ENCODE measurements around the gene TMEM147.
"Not testable (repeated sequence)": the region's sequence is repeated elsewhere in the genome, so short reads cannot be mapped to it uniquely, and the experiment has no call there.

The TMEM147 gene

GRCh38 chr19:35565016-35565856, 19.8 kb downstream of the TMEM147 start:
- DNase-seq: no peak

GRCh38 chr19:35566738-35567137, 21.3 kb downstream of the TMEM147 start:
- DNase-seq: no peak

GRCh38 chr19:35569281-35569781, 23.9 kb downstream of the TMEM147 start:
- DNase-seq: no peak

GRCh38 chr19:35571406-35571965, 26.1 kb downstream of the TMEM147 start:
- DNase-seq: no peak

GRCh38 chr19:35577918-35578317, 32.5 kb downstream of the TMEM147 start:
- no peak for DNase-seq

GRCh38 chr19:35578707-35579106, 33.3 kb downstream of the TMEM147 start:
- DNase-seq: no peak

- no peak for DNase-seq
Measured at GRCh38 chr19:35582760-35583159, 37.3 kb downstream of the TMEM147 start.

GRCh38 chr19:35585848-35586247, 40.4 kb downstream of the TMEM147 start, which contains the start of gene PMIS2:
TSS of gene PMIS2 (plus strand) at chr19:35586173. CDS start at chr19:35586260, 87 bp downstream.
- peak; percentile 14 for DNase-seq

GRCh38 chr19:35587321-35587720, 41.9 kb downstream of the TMEM147 start:
- peak; percentile 70 for DNase-seq

- no peak for DNase-seq
Measured at GRCh38 chr19:35590875-35591274, 45.4 kb downstream of the TMEM147 start.

GRCh38 chr19:35592226-35592625, 46.8 kb downstream of the TMEM147 start:
- DNase-seq: peak; percentile 67

- not testable (repeated sequence) for DNase-seq
Measured at GRCh38 chr19:35595026-35595425, 49.6 kb downstream of the TMEM147 start.

GRCh38 chr19:35595928-35596327, 50.5 kb downstream of the TMEM147 start:
- DNase-seq: no peak

- no peak for DNase-seq
Measured at GRCh38 chr19:35596366-35596999, 51.1 kb downstream of the TMEM147 start.

Data from eye (tissue), 1 donor.